Nephron progenitor cell (in vitro differentiated cells): ENCODE measurements around the gene KCNAB1.
"Not testable (repeated sequence)": the region's sequence is repeated elsewhere in the genome, so short reads cannot be mapped to it uniquely, and the experiment has no call there.

Experiments
- DNase-seq: peaks from one replicate; pipeline ENCODE4 v3.0.0; 2021
- H3K27ac Mint-ChIP-seq: 2 replicates; pipeline ENCODE4 v1.8.0; 2021; ENCODE audit warnings: mild to moderate bottlenecking, moderate library complexity, mixed read lengths
- H3K27me3 Mint-ChIP-seq: 2 replicates; pipeline ENCODE4 v1.8.0; 2021; ENCODE audit warnings: mild to moderate bottlenecking, low read depth, mixed read lengths; ENCODE audit not compliant: poor library complexity
- H3K36me3 Mint-ChIP-seq: 2 replicates; pipeline ENCODE4 v1.8.0; 2021; ENCODE audit warnings: low read depth, mixed read lengths
- H3K4me1 Mint-ChIP-seq: 2 replicates; pipeline ENCODE4 v1.8.0; 2021; ENCODE audit warnings: mixed read lengths
- H3K4me3 Mint-ChIP-seq: 2 replicates; pipeline ENCODE4 v1.8.0; 2021; ENCODE audit warnings: mild to moderate bottlenecking, moderate library complexity, mixed read lengths
- H3K9me3 Mint-ChIP-seq: 2 replicates; pipeline ENCODE4 v1.8.0; 2021; ENCODE audit warnings: mild to moderate bottlenecking, moderate library complexity, mixed read lengths
- TF ChIP-seq, protein P1 (sequence below): fragments of 200-600 bp; sonication (generic); IDR thresholded peaks from 2 replicates; pipeline ENCODE4 v1.5.0; 2021; ENCODE audit warnings: antibody characterized with exemption

Gene KCNAB1

DNA sequence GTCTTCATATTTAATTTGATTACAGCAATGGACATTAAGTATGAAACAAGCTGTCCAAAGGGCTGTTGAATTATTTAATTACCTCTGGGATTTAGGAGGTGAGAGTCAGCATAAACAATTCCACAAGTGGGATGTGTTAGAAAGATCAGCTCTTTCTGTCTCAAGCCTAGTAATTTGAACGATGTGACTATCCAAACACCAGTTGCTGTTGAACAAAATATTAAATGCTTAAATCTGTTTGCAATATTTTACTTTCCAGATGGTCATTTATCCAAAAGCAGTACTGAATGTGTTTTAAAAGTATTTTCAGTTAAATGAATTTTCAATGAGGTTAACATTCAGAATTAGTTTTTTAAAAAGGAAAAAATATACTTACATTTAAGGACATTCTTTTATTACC is 12.7 kb downstream of the KCNAB1 start:
- TF ChIP-seq, protein P1, sequence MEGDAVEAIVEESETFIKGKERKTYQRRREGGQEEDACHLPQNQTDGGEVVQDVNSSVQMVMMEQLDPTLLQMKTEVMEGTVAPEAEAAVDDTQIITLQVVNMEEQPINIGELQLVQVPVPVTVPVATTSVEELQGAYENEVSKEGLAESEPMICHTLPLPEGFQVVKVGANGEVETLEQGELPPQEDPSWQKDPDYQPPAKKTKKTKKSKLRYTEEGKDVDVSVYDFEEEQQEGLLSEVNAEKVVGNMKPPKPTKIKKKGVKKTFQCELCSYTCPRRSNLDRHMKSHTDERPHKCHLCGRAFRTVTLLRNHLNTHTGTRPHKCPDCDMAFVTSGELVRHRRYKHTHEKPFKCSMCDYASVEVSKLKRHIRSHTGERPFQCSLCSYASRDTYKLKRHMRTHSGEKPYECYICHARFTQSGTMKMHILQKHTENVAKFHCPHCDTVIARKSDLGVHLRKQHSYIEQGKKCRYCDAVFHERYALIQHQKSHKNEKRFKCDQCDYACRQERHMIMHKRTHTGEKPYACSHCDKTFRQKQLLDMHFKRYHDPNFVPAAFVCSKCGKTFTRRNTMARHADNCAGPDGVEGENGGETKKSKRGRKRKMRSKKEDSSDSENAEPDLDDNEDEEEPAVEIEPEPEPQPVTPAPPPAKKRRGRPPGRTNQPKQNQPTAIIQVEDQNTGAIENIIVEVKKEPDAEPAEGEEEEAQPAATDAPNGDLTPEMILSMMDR, result no peak
- H3K27ac Mint-ChIP-seq, result no peak overlapping the region
- no peak overlapping the region for H3K4me3 Mint-ChIP-seq
- peaks cover 3% of the 10 kb centered on the region for H3K27me3 Mint-ChIP-seq
- no peaks in the 10 kb centered on the region for H3K36me3 Mint-ChIP-seq
- DNase-seq, result no peak
- H3K4me1 Mint-ChIP-seq, result peaks cover 6% of the 10 kb centered on the region
- H3K9me3 Mint-ChIP-seq, result no peaks in the 10 kb centered on the region

DNA sequence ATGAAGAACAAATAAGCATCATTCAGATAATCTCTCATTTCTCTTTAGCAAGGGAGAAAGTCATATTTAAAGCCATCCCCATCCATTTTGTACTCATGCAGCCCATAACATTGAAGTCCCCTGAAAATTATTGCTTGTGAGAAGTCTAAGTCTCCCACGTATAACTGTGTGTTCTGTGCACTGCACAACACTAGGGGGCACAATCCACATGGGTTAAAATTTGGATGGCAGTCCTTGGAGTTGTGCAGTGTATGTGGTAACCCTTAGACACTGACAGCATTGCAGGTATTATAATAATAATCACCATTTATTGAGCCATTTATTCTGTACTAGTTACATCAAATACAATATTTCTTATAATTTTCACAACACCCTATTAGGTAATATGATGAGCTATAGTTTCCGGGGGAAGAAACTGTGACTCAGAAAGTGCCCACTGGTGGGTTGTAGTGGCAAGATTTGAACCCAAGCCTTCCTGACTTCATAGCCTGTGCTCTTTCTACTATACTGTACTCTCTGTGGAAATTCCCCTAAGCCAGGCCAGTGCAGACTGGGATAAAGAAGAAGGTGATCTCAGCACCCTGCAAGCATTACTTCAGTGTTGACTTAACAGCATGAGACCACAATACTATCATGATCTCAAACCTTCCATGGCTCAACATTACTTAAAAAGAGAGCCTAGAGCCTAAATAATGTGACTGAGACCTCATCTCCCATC is 15.7 kb downstream of the KCNAB1 start:
- Mint-ChIP-seq H3K27me3 (peaks cover 3% of the 10 kb centered on the region), H3K36me3 (no peaks in the 10 kb centered on the region), H3K4me1 (peaks cover 6% of the 10 kb centered on the region), H3K27ac (no peak overlapping the region), H3K4me3 (no peak overlapping the region), H3K9me3 (no peaks in the 10 kb centered on the region)
- no peak for DNase-seq
- TF ChIP-seq, protein P1, result no peak

DNA sequence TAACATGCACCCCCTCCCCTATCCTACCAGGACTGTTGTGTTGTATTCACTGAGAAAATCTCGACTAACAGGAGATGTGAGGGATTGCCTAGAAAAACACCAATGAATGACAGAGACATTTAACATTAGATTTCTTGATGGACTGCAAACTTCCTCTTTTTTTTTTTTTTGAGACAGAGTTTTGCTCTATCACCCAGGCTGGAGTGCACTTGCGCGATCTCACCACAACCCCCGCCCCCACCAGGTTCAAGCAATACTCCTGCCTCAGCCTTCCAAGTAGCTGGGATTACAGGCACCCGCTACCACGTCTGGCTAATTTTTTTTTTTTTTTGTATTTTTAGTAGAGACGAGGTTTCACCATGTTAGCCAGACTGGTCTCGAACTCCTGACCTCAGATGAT is 17.0 kb downstream of the KCNAB1 start:
- H3K4me3 Mint-ChIP-seq, H3K36me3 Mint-ChIP-seq, H3K9me3 Mint-ChIP-seq, DNase-seq, H3K27me3 Mint-ChIP-seq, H3K27ac Mint-ChIP-seq, H3K4me1 Mint-ChIP-seq: not testable (repeated sequence)

DNA sequence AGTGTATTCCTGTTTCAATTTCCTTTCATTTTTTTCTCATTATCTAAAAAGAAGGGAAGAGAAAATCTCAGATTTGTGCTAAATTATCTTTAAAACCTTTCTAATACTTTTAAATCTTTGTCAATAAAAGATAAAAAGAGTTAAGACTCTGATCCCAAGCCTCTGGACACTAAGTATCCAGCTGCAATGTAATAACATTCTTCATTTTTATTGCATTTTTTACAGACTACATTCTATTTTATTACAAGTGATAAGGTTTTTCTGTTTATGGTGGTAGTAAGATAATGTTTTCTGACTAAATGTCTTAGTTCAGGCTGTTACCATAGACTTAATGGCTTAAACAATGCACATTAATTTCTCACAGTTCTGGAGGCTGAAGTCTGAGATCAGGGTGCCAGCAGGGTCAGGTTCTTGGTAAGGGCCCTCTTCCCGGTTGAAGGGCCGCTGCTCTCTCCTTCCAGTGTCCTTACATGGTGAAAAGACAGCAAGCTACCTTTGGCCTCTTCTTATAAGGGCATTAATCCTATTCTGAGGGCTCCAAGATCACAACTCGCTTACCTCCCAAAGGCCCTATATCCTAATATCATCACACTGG is 19.7 kb downstream of the KCNAB1 start:
- Mint-ChIP-seq H3K27me3 (peaks cover 12% of the 10 kb centered on the region), H3K36me3 (no peaks in the 10 kb centered on the region), H3K9me3 (no peaks in the 10 kb centered on the region), H3K4me1 (no peaks in the 10 kb centered on the region), H3K27ac (no peak overlapping the region), H3K4me3 (no peak overlapping the region)
- TF ChIP-seq, protein P1, result no peak
- DNase-seq, result no peak

DNA sequence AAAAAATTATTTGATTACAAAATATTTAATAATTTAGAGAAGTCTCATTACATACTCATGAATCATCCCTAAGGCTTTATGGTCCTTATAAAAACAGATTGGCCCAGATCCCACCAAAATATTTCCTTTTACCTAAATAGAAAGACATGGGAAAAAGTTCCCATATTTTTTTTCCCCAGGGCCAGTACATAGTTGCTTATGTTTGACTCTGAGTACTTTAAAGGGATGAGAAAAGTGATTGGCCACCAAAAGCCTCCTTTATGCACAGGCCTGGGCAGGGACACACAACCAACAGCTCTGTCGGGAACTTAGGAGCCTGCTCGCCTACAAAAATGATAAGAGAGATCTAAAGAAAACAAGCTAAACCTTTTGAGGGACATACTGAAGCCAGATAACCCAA is 22.3 kb downstream of the KCNAB1 start:
- TF ChIP-seq, protein P1, result no peak
- H3K9me3 Mint-ChIP-seq, result no peaks in the 10 kb centered on the region

DNA sequence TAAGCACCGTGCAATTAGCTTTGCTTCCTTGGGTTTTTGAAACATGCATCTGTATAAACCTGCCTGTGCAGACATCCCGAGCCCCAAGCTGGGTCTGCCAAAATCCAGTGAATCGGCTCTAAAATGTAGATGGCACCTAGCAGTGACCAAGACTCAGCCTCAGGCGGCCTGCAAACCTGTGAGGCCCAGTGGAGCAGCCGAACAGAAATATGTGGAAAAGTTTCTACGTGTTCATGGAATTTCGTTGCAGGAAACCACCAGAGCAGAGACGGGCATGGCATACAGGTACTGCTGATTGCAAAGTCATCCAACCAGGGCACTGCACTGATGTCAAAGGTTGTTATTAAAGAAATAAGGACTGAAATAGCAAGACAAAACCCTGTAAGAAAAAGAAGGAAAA is 22.8 kb downstream of the KCNAB1 start:
- TF ChIP-seq, protein P1, result no peak
- DNase-seq, result no peak
- H3K27me3 Mint-ChIP-seq, result peaks cover 9% of the 10 kb centered on the region
- H3K9me3 Mint-ChIP-seq, result no peaks in the 10 kb centered on the region
- H3K4me3 Mint-ChIP-seq, result no peak overlapping the region
- H3K36me3 Mint-ChIP-seq, result no peaks in the 10 kb centered on the region
- no peak overlapping the region for H3K27ac Mint-ChIP-seq
- no peaks in the 10 kb centered on the region for H3K4me1 Mint-ChIP-seq

More for the DNA sequence above, 22.3 kb downstream of the KCNAB1 start:
- Mint-ChIP-seq H3K4me3 (no peak overlapping the region), H3K27me3 (peaks cover 12% of the 10 kb centered on the region), H3K27ac (no peak overlapping the region), H3K36me3 (no peaks in the 10 kb centered on the region), H3K4me1 (no peaks in the 10 kb centered on the region)
- DNase-seq, result no peak
